Right forelimb (tissue), 1 donor: ENCODE measurements around the gene PARD6A.

Experiments
- DNase-seq: peaks from one replicate; pipeline ENCODE4 v3.0.0-alpha.2; 2018

Gene PARD6A, protein sequence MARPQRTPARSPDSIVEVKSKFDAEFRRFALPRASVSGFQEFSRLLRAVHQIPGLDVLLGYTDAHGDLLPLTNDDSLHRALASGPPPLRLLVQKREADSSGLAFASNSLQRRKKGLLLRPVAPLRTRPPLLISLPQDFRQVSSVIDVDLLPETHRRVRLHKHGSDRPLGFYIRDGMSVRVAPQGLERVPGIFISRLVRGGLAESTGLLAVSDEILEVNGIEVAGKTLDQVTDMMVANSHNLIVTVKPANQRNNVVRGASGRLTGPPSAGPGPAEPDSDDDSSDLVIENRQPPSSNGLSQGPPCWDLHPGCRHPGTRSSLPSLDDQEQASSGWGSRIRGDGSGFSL

DNA sequence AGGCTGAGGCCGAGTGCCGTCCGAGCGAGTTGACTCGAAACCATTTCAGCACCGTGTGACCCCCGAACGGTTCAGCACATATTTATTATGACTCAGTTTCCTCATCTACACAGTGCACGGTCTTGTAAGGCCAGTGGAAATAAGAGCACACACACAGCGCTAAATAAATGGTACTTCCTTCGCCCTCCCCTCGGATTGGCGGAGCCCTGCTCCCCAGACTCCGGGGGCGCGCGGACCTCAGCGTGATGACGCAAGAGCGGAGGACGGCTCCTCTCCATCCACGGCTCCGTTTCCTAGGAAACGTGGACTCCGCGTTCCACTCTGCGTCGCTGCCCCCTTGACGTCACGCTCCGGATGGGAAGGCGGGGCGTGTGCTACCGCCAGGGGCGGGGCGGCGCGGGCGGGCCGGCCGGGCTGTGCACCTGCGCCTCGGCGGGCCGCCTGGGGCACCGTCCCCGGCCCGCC is at the start of gene PARD6A:
Gene PARD6A (plus strand): TSS at position 397 of the 465 bp plus-strand sequence. CDS start 79 bp downstream, outside the sequence.
- DNase-seq: peak; percentile 94

DNA sequence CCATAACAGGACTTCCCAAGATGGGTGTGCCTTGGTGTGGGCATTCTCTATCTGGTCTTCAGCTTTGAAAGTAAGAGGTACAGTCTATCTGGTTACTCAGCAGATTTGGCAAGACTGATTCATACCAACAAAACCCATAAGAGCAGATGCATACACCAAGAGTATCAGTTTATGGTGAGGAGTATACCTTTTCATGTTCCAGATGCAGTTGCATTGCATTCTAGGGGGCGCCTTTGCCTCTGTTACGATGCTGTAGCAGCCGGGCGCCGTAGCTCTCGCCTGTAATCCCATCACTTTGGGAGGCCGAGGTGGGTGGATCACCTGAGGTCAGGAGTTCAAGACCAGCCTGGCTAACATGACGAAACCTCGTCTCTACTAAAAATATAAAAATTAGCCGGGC is 47.0 kb upstream of the PARD6A start:
- DNase-seq: no peak

DNA sequence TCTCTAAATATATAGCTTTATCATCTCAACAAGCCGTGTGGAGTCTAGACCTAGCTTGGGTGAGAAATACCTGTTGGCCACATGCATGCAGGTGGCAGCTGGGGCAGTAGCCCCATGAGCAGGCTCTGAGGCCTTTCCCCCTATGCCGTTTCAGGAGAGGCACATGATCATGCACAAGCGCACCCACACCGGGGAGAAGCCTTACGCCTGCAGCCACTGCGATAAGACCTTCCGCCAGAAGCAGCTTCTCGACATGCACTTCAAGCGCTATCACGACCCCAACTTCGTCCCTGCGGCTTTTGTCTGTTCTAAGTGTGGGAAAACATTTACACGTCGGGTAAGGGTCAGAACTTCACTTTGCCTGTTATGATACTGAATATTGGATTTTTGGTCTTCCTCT is 32.5 kb upstream of the PARD6A start:
- no peak for DNase-seq

DNA sequence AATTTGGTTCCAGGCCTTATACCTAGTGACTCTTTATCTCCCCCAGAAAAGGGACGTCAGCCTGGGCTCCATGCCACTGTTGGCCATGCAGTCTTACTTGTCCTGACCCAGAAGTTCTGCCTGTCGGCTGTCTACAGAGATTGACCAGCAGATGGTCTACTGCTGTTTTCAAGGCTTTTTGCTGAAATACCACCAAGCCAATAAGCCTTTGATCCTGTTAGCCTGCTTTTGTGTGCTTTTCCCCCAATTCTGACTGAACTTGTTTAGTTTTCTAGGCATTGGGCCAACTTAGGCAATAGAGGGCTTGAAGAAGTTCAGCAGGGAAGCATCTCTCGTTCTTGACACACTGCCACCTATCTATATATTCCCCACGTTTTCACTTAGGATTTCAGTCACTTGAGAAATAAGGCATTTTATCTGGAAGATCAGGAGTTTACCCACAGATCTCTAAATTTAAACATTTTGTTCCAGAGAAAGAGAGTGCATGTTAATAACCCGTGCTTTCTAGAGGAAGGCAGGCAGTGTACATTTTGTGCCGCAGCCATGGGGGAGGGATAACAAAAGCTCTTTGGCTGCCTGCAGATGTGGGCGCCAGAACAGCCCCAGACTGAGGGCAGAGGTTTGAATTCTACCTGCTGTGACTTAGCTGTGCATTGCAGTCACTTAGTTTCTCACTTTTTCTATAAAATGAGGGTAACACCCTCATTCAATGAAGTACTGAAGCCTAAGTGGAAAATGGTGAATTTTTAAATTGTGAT is 28.2 kb upstream of the PARD6A start:
- DNase-seq: no peak

DNA sequence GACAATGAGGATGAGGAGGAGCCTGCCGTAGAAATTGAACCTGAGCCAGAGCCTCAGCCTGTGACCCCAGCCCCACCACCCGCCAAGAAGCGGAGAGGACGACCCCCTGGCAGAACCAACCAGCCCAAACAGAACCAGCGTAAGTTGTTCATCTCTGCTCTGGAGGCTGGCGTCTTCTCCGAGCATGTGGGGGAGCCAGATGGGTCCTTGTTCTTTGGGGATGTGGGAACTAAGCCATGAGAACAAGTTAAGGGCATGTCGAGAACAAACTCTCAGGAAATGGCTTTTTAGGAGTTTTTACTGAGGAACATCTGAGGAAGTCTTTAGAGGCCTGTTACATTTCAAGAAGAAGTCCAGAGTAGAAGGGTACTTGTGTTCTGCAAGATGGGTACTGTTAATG is 24.0 kb upstream of the PARD6A start:
- no peak for DNase-seq

DNA sequence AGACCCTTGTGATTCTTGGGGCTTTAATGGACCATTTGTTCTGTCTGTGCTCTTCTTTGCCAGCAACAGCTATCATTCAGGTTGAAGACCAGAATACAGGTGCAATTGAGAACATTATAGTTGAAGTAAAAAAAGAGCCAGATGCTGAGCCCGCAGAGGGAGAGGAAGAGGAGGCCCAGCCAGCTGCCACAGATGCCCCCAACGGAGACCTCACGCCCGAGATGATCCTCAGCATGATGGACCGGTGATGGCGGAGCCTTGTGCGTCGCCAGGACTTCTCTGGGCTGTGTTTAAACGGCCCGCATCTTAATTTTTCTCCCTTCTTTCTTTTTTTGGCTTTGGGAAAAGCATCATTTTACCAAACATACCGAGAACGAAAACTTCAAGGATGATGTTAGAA is 23.1 kb upstream of the PARD6A start:
- DNase-seq: no peak

DNA sequence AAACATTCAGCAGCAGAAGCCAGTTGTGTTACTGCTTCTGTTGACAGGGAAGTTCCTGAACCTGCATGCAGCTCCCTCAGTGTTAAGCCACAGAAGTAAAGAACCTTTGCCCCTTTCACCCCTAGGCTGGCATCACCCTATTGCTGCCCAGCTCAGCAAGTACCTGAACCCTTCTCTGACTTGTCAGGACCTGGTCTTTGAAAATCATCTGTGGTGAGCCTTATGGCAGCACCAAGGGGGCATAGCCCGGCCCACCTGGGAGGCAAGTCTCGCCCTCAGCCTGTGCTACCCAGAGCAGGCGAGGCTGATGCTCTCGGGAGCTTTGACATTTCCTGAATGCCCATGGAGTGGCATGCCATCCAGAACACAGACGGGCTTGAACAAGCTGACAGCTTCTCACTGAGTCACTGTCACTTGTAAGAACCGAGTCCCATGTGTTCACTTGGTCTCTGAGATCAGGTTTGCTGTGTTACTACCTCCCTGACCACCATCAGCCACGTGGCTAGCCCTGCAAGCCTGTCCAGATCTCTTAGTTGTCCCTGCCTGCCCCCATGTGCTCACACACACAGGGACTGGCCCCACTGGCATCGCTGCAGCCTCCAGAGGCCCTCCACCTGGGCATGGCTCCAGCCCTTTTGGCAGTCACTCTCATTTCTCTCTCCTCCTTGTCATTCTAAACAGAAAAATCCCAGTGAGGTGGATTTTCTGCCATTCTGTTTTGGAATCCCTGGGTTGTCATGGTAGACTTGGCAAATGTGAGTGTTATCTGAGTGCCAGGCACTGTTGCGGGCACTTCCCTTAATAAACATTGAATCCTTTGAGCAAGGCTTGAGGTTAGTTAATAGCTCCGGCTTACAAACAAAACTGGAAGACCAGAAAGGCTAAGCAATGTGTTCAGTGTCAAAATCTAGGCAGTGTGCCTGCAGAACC is 18.7 kb upstream of the PARD6A start:
- no peak for DNase-seq

DNA sequence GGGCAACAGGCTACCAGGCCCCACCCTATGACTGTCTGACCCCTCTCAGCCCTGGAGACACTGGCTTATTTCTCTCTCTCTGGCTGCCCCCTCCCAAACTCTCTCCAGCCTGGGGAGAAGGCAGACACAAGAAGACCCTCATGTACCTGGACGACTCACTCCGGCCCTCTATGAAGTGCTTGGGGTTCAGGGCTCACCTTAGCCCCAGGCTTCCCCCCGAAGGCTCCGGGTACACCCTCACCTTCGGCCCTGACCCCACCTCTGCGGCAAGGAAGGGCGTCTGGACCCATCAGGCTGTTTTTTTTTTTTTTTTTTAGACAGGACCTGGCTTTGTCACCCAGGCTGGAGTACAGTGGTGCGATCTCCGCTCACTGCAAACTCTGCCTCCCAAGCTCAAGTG is 16.7 kb upstream of the PARD6A start:
- no peak for DNase-seq

DNA sequence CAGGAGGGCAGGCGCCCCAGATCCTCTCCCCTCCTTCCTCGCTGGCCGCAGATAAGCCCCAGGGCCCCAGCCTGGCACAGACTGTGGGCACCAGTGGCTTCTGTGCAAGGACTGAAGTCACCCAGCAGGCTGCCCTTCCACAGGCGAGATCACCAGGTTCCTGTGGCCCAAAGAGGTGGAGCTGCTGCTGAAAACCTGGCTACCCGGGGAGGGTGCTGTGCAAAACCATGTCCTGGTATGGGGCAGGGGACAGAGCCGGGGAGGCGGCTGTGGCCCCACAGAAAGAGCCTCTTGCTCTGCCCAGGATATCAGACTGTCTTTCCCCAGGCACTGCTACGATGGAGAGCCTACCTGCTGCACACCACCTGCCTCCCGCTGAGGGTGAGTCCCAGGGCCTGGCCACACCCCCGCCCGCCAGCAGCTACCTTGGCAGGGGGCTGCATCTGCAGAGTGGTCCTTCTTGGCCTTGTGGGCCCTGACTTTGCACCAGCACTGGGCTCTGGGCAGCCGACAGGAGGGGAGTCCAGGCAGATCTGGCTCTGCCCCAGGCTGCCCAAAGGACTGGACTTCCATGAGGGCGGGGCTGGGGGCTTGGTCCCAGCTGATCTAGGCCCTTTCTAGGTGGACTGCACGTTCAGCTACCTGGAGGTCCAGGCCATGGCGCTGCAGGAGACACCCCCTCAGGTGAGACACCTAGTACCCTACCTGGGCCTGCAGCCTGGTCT is 15.2 kb upstream of the PARD6A start:
- no peak for DNase-seq

DNA sequence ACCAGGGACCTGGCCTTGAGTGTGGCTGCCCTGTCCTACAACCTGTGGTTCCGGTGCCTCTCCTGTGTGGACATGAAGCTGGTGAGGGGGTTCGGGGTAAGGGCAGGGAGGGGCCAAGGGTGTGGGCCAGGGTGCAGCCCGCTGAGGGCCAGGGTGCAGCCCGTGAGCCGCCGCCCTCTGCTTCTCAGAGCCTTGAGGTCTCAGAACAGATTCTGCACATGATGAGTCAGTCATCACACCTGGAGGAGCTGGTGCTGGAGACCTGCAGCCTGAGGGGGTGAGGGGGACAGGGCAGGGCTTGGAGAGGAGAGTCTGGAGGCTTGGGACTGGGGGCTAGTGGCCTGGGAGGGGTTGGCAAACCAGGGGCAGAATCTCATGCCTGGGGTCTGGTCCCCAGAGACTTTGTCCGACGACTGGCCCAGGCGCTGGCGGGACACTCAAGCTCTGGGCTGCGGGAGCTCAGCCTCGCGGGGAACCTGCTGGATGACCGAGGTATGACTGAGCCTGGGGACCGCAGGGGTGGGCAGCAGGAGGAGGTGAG is 13.6 kb upstream of the PARD6A start:
- DNase-seq: no peak

DNA sequence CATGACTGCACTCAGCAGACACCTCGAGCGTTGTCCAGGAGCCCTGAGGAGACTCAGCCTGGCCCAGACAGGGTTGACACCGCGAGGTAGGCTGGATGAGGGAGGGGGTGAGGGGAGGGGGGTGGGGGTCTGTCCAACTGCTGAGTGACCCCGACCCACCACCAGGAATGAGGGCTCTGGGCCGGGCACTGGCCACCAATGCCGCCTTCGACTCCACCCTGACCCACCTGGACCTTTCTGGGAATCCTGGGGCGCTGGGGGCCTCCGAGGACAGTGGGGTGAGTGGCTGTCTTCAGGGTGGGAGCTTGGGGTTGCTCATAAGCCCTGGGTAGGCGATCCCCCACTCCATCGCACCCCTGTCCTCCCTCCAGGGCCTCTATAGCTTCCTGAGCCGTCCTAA is 13.1 kb upstream of the PARD6A start:
- DNase-seq: no peak

DNA sequence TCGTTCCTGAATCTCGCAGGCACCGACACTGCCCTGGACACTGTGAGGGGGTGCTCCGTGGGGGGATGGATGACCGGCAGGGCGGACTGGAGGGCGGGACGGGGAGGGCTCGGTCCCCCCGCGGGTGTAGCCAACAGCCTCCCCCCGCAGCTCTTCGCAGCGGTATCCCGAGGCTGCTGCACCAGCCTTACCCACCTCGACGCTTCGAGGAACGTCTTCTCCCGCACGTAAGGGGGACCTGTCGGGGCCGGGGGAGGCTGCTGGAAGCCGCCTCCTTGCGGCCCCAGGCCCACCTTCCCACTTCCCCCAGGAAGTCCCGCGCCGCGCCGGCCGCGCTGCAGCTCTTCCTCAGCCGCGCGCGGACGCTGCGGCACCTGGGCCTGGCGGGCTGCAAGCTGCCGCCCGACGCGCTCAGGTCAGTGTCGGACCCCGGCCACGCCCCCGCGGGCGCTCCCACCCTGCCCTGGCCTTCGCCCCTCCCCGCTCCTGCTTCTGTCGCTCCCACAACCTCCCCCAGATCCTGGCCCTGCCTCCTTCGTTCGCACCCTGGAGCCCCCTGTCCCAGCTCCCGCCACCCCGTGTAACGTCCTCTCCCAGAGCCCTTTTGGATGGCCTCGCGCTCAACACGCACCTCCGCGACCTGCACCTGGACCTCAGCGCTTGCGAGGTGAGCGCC is 12.5 kb upstream of the PARD6A start:
- no peak for DNase-seq

DNA sequence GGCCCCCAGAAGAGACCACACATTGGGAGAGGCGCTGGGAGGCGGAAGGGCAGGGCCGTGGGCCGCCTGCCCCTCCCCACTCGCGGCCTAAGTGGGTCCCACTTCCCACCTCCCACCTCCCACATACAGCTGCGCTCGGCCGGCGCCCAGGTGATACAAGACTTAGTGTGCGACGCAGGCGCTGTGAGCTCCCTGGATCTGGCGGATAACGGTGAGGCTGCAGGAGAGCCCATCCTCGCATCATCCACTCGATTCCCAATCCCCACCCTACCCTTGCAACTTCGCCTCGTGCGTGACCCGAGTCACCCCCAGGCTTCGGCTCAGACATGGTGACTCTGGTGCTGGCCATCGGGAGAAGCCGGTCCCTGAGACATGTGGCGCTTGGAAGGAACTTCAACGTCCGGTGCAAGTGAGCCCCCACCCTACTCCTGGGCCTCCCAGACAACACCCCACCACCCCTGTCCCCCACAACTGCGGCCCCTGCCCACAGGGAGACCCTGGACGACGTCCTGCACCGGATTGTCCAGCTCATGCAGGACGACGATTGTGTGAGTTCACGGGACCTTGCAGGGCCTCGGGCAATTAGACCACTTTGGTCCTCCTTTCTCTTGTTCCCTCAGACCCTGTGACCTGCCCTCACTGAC is 11.9 kb upstream of the PARD6A start:
- no peak for DNase-seq

DNA sequence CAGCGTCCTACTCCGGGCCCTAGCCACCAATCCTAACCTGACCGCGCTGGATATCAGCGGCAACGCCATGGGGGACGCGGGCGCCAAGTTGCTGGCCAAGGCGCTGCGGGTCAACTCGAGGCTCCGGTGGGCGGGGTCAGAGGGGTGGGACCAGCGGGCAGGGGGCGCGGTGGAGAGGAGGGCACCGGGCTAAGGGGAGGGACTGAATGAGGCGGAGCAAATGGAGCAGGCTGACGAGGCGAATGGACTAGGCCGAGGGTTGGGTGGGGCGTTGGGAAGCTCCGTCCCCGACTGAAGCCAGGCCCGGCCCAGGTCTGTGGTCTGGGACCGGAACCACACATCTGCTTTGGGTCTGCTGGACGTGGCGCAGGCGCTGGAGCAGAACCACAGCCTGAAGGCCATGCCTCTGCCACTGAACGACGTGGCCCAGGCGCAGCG is 11.2 kb upstream of the PARD6A start:
- DNase-seq: no peak

DNA sequence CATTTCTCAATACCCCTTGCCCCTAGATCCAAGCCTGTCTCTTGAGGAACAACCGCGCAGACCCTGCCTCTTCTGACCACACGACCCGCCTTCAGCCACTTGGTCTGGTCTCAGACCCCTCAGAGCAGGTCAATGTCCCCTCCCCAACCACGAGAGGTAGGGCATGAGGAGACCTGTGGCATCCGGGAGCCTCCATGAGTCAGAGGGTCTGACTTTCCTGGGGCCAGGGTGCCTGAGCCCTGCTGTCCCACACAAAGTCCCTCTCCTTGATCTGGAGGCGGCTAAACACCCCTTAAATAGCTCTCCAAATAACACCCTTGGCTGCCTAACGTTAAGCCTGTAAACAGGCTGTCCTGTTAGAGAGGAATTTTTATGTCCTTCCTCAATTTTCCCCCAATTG is 10.7 kb upstream of the PARD6A start:
- DNase-seq: no peak

DNA sequence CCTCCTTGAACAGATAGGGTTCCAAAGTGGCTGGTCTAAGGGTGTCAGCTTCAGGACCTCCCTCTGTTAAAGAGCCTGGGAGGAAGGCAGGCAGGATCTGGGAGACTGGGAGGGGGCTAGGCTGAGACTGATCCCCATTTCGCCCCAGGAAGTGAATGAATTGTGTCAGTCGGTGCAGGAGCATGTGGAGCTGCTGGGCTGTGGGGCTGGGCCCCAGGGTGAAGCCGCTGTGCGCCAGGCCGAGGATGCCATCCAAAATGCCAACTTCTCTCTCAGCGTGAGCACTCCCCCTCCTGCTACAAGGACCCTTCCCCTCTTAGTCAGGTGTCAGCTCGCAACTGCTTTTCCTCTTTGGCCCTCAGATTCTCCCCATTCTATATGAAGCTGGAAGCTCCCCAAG is 9.7 kb upstream of the PARD6A start:
- no peak for DNase-seq

DNA sequence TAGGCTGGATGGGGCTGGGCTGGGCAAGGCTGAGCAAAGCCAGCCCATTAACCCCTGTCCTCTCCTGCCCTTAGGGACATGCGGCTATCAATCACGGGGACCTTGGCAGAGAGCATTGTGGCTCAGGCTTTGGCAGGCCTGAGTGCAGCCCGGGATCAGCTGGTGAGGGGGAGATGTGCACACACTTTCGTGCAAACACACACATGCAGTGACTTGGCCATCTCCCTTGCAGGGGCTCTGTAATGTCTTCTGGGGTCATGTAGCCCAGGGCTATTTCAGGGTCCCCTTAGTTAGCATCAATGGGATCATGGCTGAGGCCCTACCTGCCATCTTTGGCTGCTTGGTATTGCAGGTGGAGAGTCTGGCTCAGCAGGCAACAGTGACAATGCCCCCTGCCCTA is 8.9 kb upstream of the PARD6A start:
- no peak for DNase-seq

DNA sequence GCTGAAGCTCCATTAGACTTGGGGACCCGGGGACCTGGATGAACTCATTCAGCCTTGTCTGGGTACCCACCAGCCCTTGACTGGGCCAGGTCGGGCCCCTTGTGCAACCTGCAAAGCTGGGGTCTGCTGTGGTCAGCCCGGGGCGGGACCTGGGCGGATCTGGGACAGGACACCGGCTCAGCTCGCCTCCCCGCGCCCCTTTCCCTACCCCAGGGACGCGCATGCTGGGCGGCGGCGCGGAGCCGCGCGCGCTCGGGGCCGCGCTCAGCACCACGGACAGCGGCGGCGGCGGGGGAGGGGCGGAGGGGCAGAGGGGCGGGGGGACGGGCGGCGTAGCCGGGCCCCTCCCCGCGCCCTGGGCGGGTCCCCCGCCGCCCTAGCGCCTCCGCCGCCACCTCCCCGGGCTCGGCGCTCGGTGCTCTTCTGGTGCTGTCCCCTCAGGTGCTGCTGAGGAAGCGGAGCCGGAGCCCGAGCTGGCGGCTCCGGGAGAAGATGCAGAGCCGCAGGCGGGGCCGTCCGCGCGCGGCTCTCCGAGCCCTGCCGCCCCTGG is 8.1 kb upstream of the PARD6A start:
- DNase-seq: no peak

DNA sequence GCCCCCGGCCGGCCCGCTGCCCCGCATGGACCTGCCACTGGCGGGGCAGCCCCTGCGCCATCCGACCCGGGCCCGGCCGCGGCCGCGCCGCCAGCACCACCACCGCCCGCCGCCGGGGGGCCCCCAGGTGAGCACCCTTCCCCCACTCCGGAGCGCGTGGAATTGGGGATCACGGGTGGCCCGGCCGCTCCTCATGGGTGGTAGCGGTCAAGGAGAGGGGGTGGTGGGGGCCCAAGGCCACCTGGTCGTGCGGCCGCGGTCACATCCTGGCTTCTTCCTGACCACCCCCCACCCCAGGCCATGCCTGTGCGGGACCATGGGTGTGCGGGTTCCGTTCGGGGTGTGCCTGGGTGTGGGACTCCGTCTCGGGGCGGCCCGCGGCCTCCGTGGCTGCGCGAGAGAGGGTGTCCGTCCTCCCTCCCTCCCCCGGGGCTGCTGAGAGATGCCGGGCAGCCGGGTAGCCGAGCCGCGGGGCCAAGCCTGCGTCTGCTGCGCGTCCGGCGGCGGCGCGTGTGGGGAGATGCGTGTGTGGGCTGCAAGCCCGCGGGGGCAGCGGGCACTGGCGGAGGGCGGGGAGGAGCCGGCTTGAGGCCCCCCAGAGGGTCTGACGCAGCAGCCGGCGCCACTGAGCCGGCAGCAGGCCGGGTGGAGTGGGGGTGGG is 7.5 kb upstream of the PARD6A start:
- no peak for DNase-seq

DNA sequence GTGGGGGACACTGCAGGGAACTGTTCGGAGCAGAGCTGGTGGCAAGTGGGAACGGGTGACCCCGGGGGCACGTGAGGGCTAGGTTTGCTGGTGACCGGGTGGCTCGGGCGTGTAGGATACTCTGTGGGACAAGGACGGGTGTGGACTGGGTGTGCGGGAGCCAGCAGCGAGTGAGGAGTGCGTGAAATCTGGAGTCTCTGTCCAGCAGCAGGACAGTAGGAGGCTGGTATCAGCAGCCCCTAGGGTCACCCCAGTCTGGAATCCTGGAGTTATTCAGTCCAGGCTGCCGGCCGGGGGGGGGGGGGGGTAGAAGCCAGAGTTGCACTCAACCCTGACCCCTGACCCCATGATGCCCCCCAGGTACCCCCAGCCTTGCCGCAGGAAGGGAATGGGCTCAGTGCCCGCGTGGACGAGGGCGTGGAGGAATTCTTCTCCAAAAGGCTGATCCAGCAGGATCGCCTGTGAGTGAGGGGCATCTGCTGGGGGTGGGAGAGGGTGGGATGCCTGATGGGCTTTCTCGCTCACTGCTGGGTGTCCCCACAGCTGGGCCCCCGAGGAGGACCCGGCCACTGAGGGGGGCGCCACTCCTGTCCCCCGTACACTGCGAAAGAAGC is 6.9 kb upstream of the PARD6A start:
- DNase-seq: no peak
